OCI-LY7 (cell line): Measurements from ENCODE around the gene SNAI3. TPM values are rescaled to one million over a fixed set of nuclear protein-coding genes. Genes with fewer than 3 reads are reported as not detected.

Source experiments
- BruUV-seq: library from RNA; stranded (reverse); fragments of 400-500 nt; replicated peaks from 2 replicates; lab custom pipeline; 2021; lab: Mats Ljungman, UMichigan
- CTCF ChIA-PET: fragments of 300-600 bp; sonication (Branson Sonifier 250); formaldehyde crosslinking; loops from one replicate; lab custom pipeline; 2022; ENCODE audit warnings: antibody characterized with exemption; ENCODE audit not compliant: unreplicated experiment; lab: Charles Lee
- POLR2A ChIA-PET: fragments of 300-600 bp; sonication (Branson Sonifier 250); formaldehyde crosslinking; loops from one replicate; lab custom pipeline; 2022; ENCODE audit warnings: antibody characterized with exemption; lab: Charles Lee
- DNase-seq: peaks from one replicate; pipeline ENCODE4 v3.0.0-alpha.2; 2015; ENCODE audit warnings: low spot score
- H2AFZ ChIP-seq: fragments of 200-600 bp; sonication (generic), shearing (Covaris generic); 2 replicates; pipeline ENCODE4 v1.6.1; 2014; ENCODE audit warnings: mild to moderate bottlenecking, antibody characterized with exemption, low read length, moderate library complexity
- H3K27ac ChIP-seq: fragments of 200-600 bp; sonication (generic); 2 replicates; pipeline ENCODE4 v1.5.1; 2014; ENCODE audit warnings: mixed run types, low read depth, mild to moderate bottlenecking, moderate library complexity, low read length, inconsistent platforms; ENCODE audit not compliant: poor library complexity, severe bottlenecking
- H3K36me3 ChIP-seq: fragments of 200-600 bp; sonication (generic); 2 replicates; pipeline ENCODE4 v1.6.1; 2014; ENCODE audit warnings: mild to moderate bottlenecking, antibody characterized with exemption, low read length, moderate library complexity, mixed read lengths; ENCODE audit not compliant: insufficient read depth
- H3K4me1 ChIP-seq: fragments of 200-600 bp; sonication (generic); 2 replicates; pipeline ENCODE4 v1.5.1; 2014; ENCODE audit warnings: mild to moderate bottlenecking, low read length; ENCODE audit not compliant: insufficient read depth, poor library complexity, severe bottlenecking
- H3K4me2 ChIP-seq: fragments of 200-600 bp; sonication (generic); 2 replicates; pipeline ENCODE4 v1.6.1; 2014; ENCODE audit warnings: mild to moderate bottlenecking, low read length
- H3K4me3 ChIP-seq: fragments of 200-600 bp; sonication (generic); 2 replicates; pipeline ENCODE4 v1.5.1; 2014; ENCODE audit warnings: mild to moderate bottlenecking, low read depth, low read length; ENCODE audit not compliant: poor library complexity, severe bottlenecking
- H3K79me2 ChIP-seq: fragments of 200-600 bp; sonication (generic); 2 replicates; pipeline ENCODE4 v1.6.1; 2016; ENCODE audit warnings: low read depth, mild to moderate bottlenecking, low read length, moderate library complexity, mixed read lengths; ENCODE audit not compliant: insufficient read depth
- H3K9me2 ChIP-seq: fragments of 200-600 bp; sonication (generic); 2 replicates; pipeline ENCODE4 v1.6.1; 2016; ENCODE audit warnings: mild to moderate bottlenecking, low read length, mixed read lengths; ENCODE audit not compliant: insufficient read depth
- H3K9me3 ChIP-seq: fragments of 200-600 bp; sonication (generic); 2 replicates; pipeline ENCODE4 v1.6.1; 2014; ENCODE audit warnings: mild to moderate bottlenecking, mixed run types, low read length, mixed read lengths
- H4K20me1 ChIP-seq: fragments of 200-600 bp; sonication (generic); 2 replicates; pipeline ENCODE4 v1.6.1; 2014; ENCODE audit warnings: mild to moderate bottlenecking, antibody characterized with exemption, low read length, moderate library complexity, mixed read lengths; ENCODE audit not compliant: insufficient read depth
- CTCF ChIP-seq: fragments of 200-600 bp; sonication (generic); conservative IDR thresholded peaks from 2 replicates; pipeline ENCODE4 v1.5.1; 2014; ENCODE audit warnings: mild to moderate bottlenecking, antibody characterized with exemption, low read length, moderate library complexity, mixed read lengths
- EZH2phosphoT487 ChIP-seq: fragments of 200-600 bp; sonication (generic); IDR thresholded peaks from 2 replicates; pipeline ENCODE4 v1.6.1; 2018; ENCODE audit warnings: low read depth, borderline replicate concordance, mild to moderate bottlenecking, mixed run types, antibody characterized with exemption, low read length, moderate library complexity, mixed read lengths
- intact Hi-C: fragments of 100-400 bp; cut with micrococcal nuclease; formaldehyde crosslinking; loops from one replicate; pipeline ENCODE4 v1.10.0; 2022; ENCODE audit not compliant: unreplicated experiment
- total RNA-seq, 2 experiments: library from RNA; depleted of rRNA in 1 of 2; stranded (reverse); fragments of >200 nt in 1 of 2; shearing (Covaris generic) in 1 of 2; gene quantifications; 2 replicates each; pipeline ENCODE4 v1.2.3, GENCODE V29; 2014 to 2022

The SNAI3 gene
- total RNA-seq, 2 experiments from 2014 or later, result 3.1 to 3.3 TPM

GRCh38 chr16:88694221-88695087 is 8.1 kb upstream of the SNAI3 start:
- ChIA-PET POLR2A (no interaction called here), CTCF (no interaction called here)
- H3K27ac ChIP-seq, result no peak overlapping the region
- H3K36me3 ChIP-seq, result peaks cover 18% of the 10 kb centered on the region; the same call in 1 of the 2 replicates
- no peaks in the 10 kb centered on the region for H3K79me2 ChIP-seq
- DNase-seq, result no peak
- TF ChIP-seq EZH2phosphoT487 (no peak), CTCF (no peak)
- no peak overlapping the region for H3K4me2 ChIP-seq
- no peaks in the 10 kb centered on the region for H3K9me3 ChIP-seq
- BruUV-seq, result no TSS peak
- no peaks in the 10 kb centered on the region for H4K20me1 ChIP-seq
- H2AFZ ChIP-seq, result no peak overlapping the region
- no peak overlapping the region for H3K4me3 ChIP-seq
- no peaks in the 10 kb centered on the region for H3K9me2 ChIP-seq
- intact Hi-C loops, result no loop called here
- peaks cover 31% of the 10 kb centered on the region for H3K4me1 ChIP-seq

GRCh38 chr16:88693420-88694177 is 7.3 kb upstream of the SNAI3 start:
- no TSS peak for BruUV-seq
- ChIA-PET CTCF (no interaction called here), POLR2A (no interaction called here)
- Histone ChIP-seq H4K20me1 (no peaks in the 10 kb centered on the region), H3K27ac (no peak overlapping the region), H3K4me1 (peaks cover 25% of the 10 kb centered on the region), H3K36me3 (peaks cover 11% of the 10 kb centered on the region; the same call in 1 of the 2 replicates), H3K9me3 (no peaks in the 10 kb centered on the region), H3K4me3 (no peak overlapping the region), H3K9me2 (no peaks in the 10 kb centered on the region), H2AFZ (no peak overlapping the region), H3K4me2 (no peak overlapping the region; the same call in 1 of the 2 replicates), H3K79me2 (no peaks in the 10 kb centered on the region)
- no peak for TF ChIP-seq CTCF
- peak; percentile 29 for DNase-seq
- intact Hi-C loops, result no loop called here
